ENCODE data around the gene RIT2.

Gene RIT2

DNA sequence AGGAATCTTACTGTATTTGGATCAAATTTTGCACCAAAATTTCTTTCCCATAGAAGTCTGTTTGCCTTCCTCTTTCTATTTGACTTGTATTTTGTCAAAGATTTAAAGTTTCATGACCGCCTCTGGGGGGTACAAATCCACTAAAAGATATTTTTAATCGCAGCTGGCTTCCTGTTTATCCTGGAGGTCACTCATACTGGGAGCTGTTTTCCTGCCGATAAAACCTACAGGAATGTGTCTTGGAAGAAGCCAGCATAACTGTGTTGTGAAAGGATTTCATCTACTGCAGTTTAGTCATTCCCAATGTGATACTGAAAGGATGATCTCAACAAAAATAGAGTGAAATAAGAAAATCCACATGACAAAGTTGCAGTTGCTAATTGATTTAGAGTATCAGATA, 184.0 kb downstream of the RIT2 start:
- CTCF ChIA-PET, result interaction anchor here (0.8 kb wide), 1 partner anchor 35 kb away, joined by 3 read pairs; no protein-coding TSS in a partner anchor
- Histone ChIP-seq H3K27ac (ENCODE audit: extremely low read depth, low read depth, low read length) (no peak overlapping the region), H3K4me3 (ENCODE audit: low read depth, low read length) (no peak overlapping the region), H3K9me3 (ENCODE audit: control insufficient read depth, insufficient read depth, low read depth, low read length) (no peaks in the 10 kb centered on the region), H3K4me1 (ENCODE audit: control insufficient read depth, insufficient read depth, low read length) (0 out of 2 replicates have a peak, but pooled peaks cover 8% of the 10 kb centered on the region), H3K36me3 (ENCODE audit: control insufficient read depth in 2 of 2, insufficient read depth in 1 of 2, low read length in 2 of 2) (no peaks in the 10 kb centered on the region)
- TF ChIP-seq MYNN (tag by site-specific recombination; IDR thresholded peaks at IDR 0.05; ENCODE audit: borderline replicate concordance) (no peak), KLF7 (tag by site-specific recombination; IDR thresholded peaks at IDR 0.05; ENCODE audit: borderline replicate concordance) (no peak), ZNF214 (tag by site-specific recombination; IDR thresholded peaks at IDR 0.05; ENCODE audit: borderline replicate concordance) (no peak), SETDB1 (IDR thresholded peaks at IDR 0.05; ENCODE audit: insufficient read length, low read length) (no peak), RBAK (tag by site-specific recombination; IDR thresholded peaks at IDR 0.05) (no peak), ZFP37 (tag by site-specific recombination; IDR thresholded peaks at IDR 0.05) (no peak), ZNF521 (tag by site-specific recombination; IDR thresholded peaks at IDR 0.05) (no peak), GLI4 (tag by site-specific recombination; IDR thresholded peaks at IDR 0.05) (no peak), ZEB2 (tag by site-specific recombination; IDR thresholded peaks at IDR 0.05) (no peak), GLIS2 (tag by site-specific recombination; IDR thresholded peaks at IDR 0.05) (no peak), ZNF621 (tag by site-specific recombination; IDR thresholded peaks at IDR 0.05) (no peak)
- TF ChIP-seq, protein P1, sequence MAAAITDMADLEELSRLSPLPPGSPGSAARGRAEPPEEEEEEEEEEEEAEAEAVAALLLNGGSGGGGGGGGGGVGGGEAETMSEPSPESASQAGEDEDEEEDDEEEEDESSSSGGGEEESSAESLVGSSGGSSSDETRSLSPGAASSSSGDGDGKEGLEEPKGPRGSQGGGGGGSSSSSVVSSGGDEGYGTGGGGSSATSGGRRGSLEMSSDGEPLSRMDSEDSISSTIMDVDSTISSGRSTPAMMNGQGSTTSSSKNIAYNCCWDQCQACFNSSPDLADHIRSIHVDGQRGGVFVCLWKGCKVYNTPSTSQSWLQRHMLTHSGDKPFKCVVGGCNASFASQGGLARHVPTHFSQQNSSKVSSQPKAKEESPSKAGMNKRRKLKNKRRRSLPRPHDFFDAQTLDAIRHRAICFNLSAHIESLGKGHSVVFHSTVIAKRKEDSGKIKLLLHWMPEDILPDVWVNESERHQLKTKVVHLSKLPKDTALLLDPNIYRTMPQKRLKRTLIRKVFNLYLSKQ (tag by site-specific recombination; IDR thresholded peaks at IDR 0.05; ENCODE audit: borderline replicate concordance), result no peak
- TF ChIP-seq, protein P2, sequence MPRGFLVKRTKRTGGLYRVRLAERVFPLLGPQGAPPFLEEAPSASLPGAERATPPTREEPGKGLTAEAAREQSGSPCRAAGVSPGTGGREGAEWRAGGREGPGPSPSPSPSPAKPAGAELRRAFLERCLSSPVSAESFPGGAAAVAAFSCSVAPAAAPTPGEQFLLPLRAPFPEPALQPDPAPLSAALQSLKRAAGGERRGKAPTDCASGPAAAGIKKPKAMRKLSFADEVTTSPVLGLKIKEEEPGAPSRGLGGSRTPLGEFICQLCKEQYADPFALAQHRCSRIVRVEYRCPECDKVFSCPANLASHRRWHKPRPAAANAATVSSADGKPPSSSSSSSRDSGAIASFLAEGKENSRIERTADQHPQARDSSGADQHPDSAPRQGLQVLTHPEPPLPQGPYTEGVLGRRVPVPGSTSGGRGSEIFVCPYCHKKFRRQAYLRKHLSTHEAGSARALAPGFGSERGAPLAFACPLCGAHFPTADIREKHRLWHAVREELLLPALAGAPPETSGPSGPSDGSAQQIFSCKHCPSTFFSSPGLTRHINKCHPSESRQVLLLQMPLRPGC (tag by site-specific recombination; IDR thresholded peaks at IDR 0.05), result no peak
- TF ChIP-seq, protein P3, sequence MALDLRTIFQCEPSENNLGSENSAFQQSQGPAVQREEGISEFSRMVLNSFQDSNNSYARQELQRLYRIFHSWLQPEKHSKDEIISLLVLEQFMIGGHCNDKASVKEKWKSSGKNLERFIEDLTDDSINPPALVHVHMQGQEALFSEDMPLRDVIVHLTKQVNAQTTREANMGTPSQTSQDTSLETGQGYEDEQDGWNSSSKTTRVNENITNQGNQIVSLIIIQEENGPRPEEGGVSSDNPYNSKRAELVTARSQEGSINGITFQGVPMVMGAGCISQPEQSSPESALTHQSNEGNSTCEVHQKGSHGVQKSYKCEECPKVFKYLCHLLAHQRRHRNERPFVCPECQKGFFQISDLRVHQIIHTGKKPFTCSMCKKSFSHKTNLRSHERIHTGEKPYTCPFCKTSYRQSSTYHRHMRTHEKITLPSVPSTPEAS (tag by site-specific recombination; IDR thresholded peaks at IDR 0.05), result no peak
- TF ChIP-seq, protein P4, sequence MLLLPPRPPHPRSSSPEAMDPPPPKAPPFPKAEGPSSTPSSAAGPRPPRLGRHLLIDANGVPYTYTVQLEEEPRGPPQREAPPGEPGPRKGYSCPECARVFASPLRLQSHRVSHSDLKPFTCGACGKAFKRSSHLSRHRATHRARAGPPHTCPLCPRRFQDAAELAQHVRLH (tag by site-specific recombination; IDR thresholded peaks at IDR 0.05), result no peak
- POLR2A ChIA-PET, result no interaction called here

DNA sequence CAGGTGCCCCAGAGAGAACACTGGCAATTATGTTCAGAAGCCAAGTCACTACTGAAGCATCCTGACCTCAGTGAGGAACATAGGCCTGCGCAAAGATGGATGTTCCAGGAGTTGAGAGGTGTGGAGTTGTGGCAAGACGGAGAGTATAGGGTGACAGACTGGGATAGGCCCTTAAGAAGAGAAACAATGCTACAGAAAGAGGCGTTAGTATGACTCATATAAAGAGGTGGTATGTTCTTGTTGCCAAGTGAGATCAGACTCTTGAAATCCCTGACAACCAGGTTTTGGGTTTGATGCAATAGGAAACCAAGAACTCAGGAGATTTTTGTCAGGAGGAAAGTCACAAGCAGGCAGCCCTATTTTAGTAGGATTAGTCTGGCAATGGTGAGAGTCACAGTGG, 185.6 kb downstream of the RIT2 start:
- no peaks in the 10 kb centered on the region for H3K9me3 ChIP-seq (ENCODE audit: control insufficient read depth, insufficient read depth, low read depth, low read length)
- no peak overlapping the region for H3K27ac ChIP-seq (ENCODE audit: extremely low read depth, low read depth, low read length)
- ChIA-PET POLR2A (no interaction called here), CTCF (no interaction called here)
- H3K36me3 ChIP-seq (ENCODE audit: control insufficient read depth in 2 of 2, insufficient read depth in 1 of 2, low read length in 2 of 2), result no peaks in the 10 kb centered on the region
- no peak overlapping the region for H3K4me3 ChIP-seq (ENCODE audit: low read depth, low read length)
- peaks cover 8% of the 10 kb centered on the region; the same call in 1 of the 2 replicates for H3K4me1 ChIP-seq (ENCODE audit: control insufficient read depth, insufficient read depth, low read length)
- TF ChIP-seq ZNF830 (tag by site-specific recombination; IDR thresholded peaks at IDR 0.05; ENCODE audit: low read depth), result no peak
- TF ChIP-seq ZNF433 (tag by site-specific recombination; IDR thresholded peaks at IDR 0.05; ENCODE audit: low read depth), result no peak
- no peak for TF ChIP-seq ZNF2 (tag by site-specific recombination; IDR thresholded peaks at IDR 0.05)
- TF ChIP-seq, protein P5, sequence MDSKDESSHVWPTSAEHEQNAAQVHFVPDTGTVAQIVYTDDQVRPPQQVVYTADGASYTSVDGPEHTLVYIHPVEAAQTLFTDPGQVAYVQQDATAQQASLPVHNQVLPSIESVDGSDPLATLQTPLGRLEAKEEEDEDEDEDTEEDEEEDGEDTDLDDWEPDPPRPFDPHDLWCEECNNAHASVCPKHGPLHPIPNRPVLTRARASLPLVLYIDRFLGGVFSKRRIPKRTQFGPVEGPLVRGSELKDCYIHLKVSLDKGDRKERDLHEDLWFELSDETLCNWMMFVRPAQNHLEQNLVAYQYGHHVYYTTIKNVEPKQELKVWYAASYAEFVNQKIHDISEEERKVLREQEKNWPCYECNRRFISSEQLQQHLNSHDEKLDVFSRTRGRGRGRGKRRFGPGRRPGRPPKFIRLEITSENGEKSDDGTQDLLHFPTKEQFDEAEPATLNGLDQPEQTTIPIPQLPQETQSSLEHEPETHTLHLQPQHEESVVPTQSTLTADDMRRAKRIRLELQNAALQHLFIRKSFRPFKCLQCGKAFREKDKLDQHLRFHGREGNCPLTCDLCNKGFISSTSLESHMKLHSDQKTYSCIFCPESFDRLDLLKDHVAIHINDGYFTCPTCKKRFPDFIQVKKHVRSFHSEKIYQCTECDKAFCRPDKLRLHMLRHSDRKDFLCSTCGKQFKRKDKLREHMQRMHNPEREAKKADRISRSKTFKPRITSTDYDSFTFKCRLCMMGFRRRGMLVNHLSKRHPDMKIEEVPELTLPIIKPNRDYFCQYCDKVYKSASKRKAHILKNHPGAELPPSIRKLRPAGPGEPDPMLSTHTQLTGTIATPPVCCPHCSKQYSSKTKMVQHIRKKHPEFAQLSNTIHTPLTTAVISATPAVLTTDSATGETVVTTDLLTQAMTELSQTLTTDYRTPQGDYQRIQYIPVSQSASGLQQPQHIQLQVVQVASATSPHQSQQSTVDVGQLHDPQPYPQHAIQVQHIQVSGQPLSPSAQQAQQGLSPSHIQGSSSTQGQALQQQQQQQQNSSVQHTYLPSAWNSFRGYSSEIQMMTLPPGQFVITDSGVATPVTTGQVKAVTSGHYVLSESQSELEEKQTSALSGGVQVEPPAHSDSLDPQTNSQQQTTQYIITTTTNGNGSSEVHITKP (tag by site-specific recombination; IDR thresholded peaks at IDR 0.05), result peak; percentile 79
- TF ChIP-seq, protein P6, sequence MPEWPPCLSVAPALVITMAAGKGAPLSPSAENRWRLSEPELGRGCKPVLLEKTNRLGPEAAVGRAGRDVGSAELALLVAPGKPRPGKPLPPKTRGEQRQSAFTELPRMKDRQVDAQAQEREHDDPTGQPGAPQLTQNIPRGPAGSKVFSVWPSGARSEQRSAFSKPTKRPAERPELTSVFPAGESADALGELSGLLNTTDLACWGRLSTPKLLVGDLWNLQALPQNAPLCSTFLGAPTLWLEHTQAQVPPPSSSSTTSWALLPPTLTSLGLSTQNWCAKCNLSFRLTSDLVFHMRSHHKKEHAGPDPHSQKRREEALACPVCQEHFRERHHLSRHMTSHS (tag by site-specific recombination; IDR thresholded peaks at IDR 0.05), result no peak
- no peak for TF ChIP-seq ZFP69B (tag by site-specific recombination; IDR thresholded peaks at IDR 0.05)
- 0 out of 2 replicates have a peak, but pooled peaks have one; percentile 25 for TF ChIP-seq ZBTB21 (tag by site-specific recombination; IDR thresholded peaks at IDR 0.05)
- peak; percentile 66 for TF ChIP-seq ZNF629 (tag by site-specific recombination; IDR thresholded peaks at IDR 0.05)
- no peak for TF ChIP-seq ZNF214 (tag by site-specific recombination; IDR thresholded peaks at IDR 0.05; ENCODE audit: borderline replicate concordance)
- TF ChIP-seq, protein P7, sequence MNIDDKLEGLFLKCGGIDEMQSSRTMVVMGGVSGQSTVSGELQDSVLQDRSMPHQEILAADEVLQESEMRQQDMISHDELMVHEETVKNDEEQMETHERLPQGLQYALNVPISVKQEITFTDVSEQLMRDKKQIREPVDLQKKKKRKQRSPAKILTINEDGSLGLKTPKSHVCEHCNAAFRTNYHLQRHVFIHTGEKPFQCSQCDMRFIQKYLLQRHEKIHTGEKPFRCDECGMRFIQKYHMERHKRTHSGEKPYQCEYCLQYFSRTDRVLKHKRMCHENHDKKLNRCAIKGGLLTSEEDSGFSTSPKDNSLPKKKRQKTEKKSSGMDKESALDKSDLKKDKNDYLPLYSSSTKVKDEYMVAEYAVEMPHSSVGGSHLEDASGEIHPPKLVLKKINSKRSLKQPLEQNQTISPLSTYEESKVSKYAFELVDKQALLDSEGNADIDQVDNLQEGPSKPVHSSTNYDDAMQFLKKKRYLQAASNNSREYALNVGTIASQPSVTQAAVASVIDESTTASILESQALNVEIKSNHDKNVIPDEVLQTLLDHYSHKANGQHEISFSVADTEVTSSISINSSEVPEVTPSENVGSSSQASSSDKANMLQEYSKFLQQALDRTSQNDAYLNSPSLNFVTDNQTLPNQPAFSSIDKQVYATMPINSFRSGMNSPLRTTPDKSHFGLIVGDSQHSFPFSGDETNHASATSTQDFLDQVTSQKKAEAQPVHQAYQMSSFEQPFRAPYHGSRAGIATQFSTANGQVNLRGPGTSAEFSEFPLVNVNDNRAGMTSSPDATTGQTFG (tag by site-specific recombination; IDR thresholded peaks at IDR 0.05; ENCODE audit: borderline replicate concordance), result no peak
